ENCODE data around the gene SERPINB3. TPM values are rescaled to one million over a fixed set of nuclear protein-coding genes. Genes with fewer than 3 reads are reported as not detected.

SERPINB3 gene
- total RNA-seq, 1 donor from 2014 or later: 464 TPM

- intact Hi-C loops (cut with DNase I): no loop called here
- no peak for TF ChIP-seq POLR2A (IDR thresholded peaks at IDR 0.05)
- no peak for TF ChIP-seq POLR2AphosphoS5 (IDR thresholded peaks at IDR 0.05; ENCODE audit: insufficient read depth in 1 of 2, low read depth in 1 of 2)
- TF ChIP-seq CTCF (IDR thresholded peaks at IDR 0.05): no peak
- no peak for DNase-seq (ENCODE audit: extremely low spot score in 2 of 2)
These were observed 33.9 kb downstream of the SERPINB3 start for GRCh38 chr18:63627819-63628218.

GRCh38 chr18:63626431-63626830 lies 35.3 kb downstream of the SERPINB3 start:
- intact Hi-C loops (cut with DNase I): no loop called here
- Histone ChIP-seq H3K36me3 (no peaks in the 10 kb centered on the region), H3K4me1 (no peaks in the 10 kb centered on the region), H3K4me3 (no peak overlapping the region), H3K27me3 (no peaks in the 10 kb centered on the region), H3K27ac (no peak overlapping the region), H3K9me3 (no peaks in the 10 kb centered on the region)
- DNase-seq (ENCODE audit: extremely low spot score in 2 of 2): no peak
- no peak for TF ChIP-seq POLR2AphosphoS5 (IDR thresholded peaks at IDR 0.05; ENCODE audit: insufficient read depth in 1 of 2, low read depth in 1 of 2)
- no peak for TF ChIP-seq POLR2A (IDR thresholded peaks at IDR 0.05)
- TF ChIP-seq CTCF (IDR thresholded peaks at IDR 0.05): no peak

More at GRCh38 chr18:63627819-63628218, 33.9 kb downstream of the SERPINB3 start:
- H3K9me3 ChIP-seq: no peaks in the 10 kb centered on the region
- H3K4me3 ChIP-seq: no peak overlapping the region
- H3K27me3 ChIP-seq: no peaks in the 10 kb centered on the region
- H3K4me1 ChIP-seq: no peaks in the 10 kb centered on the region
- no peaks in the 10 kb centered on the region for H3K36me3 ChIP-seq
- H3K27ac ChIP-seq: no peak overlapping the region

GRCh38 chr18:63624863-63625262 lies 36.8 kb downstream of the SERPINB3 start:
- no peak overlapping the region for H3K4me3 ChIP-seq
- H3K27me3 ChIP-seq: no peaks in the 10 kb centered on the region
- no peak overlapping the region for H3K27ac ChIP-seq
- H3K36me3 ChIP-seq: no peaks in the 10 kb centered on the region
- no peak for DNase-seq (ENCODE audit: extremely low spot score in 2 of 2)
- no peaks in the 10 kb centered on the region for H3K9me3 ChIP-seq
- TF ChIP-seq POLR2A (IDR thresholded peaks at IDR 0.05) (no peak), POLR2AphosphoS5 (IDR thresholded peaks at IDR 0.05; ENCODE audit: insufficient read depth in 1 of 2, low read depth in 1 of 2) (no peak), CTCF (IDR thresholded peaks at IDR 0.05) (no peak)
- intact Hi-C loops (cut with DNase I): no loop called here
- H3K4me1 ChIP-seq: no peaks in the 10 kb centered on the region

GRCh38 chr18:63619661-63620060 lies 42.0 kb downstream of the SERPINB3 start:
- H3K4me1 ChIP-seq: no peaks in the 10 kb centered on the region
- no peak for TF ChIP-seq CTCF (IDR thresholded peaks at IDR 0.05)
- no peak for TF ChIP-seq POLR2A (IDR thresholded peaks at IDR 0.05)
- TF ChIP-seq POLR2AphosphoS5 (IDR thresholded peaks at IDR 0.05; ENCODE audit: insufficient read depth in 1 of 2, low read depth in 1 of 2): no peak
- no peak for DNase-seq (ENCODE audit: extremely low spot score in 2 of 2)
- intact Hi-C loops (cut with DNase I): no loop called here
- no peaks in the 10 kb centered on the region for H3K27me3 ChIP-seq
- H3K36me3 ChIP-seq: no peaks in the 10 kb centered on the region
- no peak overlapping the region for H3K4me3 ChIP-seq
- no peaks in the 10 kb centered on the region for H3K9me3 ChIP-seq
- H3K27ac ChIP-seq: no peak overlapping the region

- intact Hi-C loops (cut with DNase I): no loop called here
- no peak overlapping the region for H3K27ac ChIP-seq
- H3K4me3 ChIP-seq: no peak overlapping the region
- no peaks in the 10 kb centered on the region for H3K27me3 ChIP-seq
- no peak for TF ChIP-seq CTCF (IDR thresholded peaks at IDR 0.05)
- no peak for TF ChIP-seq POLR2A (IDR thresholded peaks at IDR 0.05)
- TF ChIP-seq POLR2AphosphoS5 (IDR thresholded peaks at IDR 0.05; ENCODE audit: insufficient read depth in 1 of 2, low read depth in 1 of 2): no peak
- no peak for DNase-seq (ENCODE audit: extremely low spot score in 2 of 2)
- no peaks in the 10 kb centered on the region for H3K9me3 ChIP-seq
- H3K36me3 ChIP-seq: no peaks in the 10 kb centered on the region
- no peaks in the 10 kb centered on the region for H3K4me1 ChIP-seq
These were observed 43.8 kb downstream of the SERPINB3 start for GRCh38 chr18:63617915-63618234.

Measured in vagina (tissue), 2 donors.